HCT116 (cell line): ENCODE data around the gene ARL4A. TPM values are rescaled to one million over a fixed set of nuclear protein-coding genes. Genes with fewer than 3 reads are reported as not detected.

Source experiments
- ATAC-seq: fragments of 200-7000 bp; cut with Tn5 transposase; 2 replicates; pipeline ENCODE4 v1.9.1; 2020; ENCODE audit warnings: mild to moderate bottlenecking, moderate library complexity
- BruUV-seq: library from RNA; stranded (reverse); fragments of 400-500 nt; replicated peaks from 2 replicates; lab custom pipeline; 2021; lab: Mats Ljungman, UMichigan
- CTCF ChIA-PET: fragments of 300-600 bp; sonication (Branson Sonifier 250); formaldehyde crosslinking; loops from one replicate; lab custom pipeline; 2021; ENCODE audit warnings: antibody characterized with exemption; lab: Charles Lee
- POLR2A ChIA-PET: fragments of 300-600, 350-600 bp; sonication (Branson Sonifier 250); formaldehyde crosslinking; loops from one replicate; lab custom pipeline; 2021; ENCODE audit warnings: antibody characterized with exemption; lab: Charles Lee
- RAD21 ChIA-PET, 2 experiments: fragments of 300-600 bp; sonication (Branson Sonifier 250); formaldehyde crosslinking; loops; one replicate each; lab custom pipeline; 2023; ENCODE audit warnings: low total read pairs in 2 of 2; ENCODE audit not compliant: uncharacterized antibody in 2 of 2, unreplicated experiment in 2 of 2, low non-redundant PET in 1 of 2; lab: Charles Lee
- DNase-seq: peaks from one replicate; pipeline ENCODE4 v3.0.0-alpha.2; 2010; ENCODE audit warnings: low read depth, low spot score
- H2AFZ ChIP-seq: fragments of 200-600 bp; shearing (Covaris generic), sonication (generic); 2 replicates; pipeline ENCODE4 v1.6.1; 2017; ENCODE audit warnings: low read depth, mixed run types, mixed read lengths, antibody characterized with exemption, low read length; ENCODE audit not compliant: poor library complexity, severe bottlenecking
- H3K27ac ChIP-seq: 2 replicates; pipeline ENCODE4 v1.5.1; 2012; ENCODE audit warnings: low read depth, low read length
- H3K27me3 ChIP-seq: fragments of 200-600 bp; sonication (generic); 2 replicates; pipeline ENCODE4 v1.6.1; 2016; ENCODE audit warnings: mixed run types, low read length, mixed read lengths; ENCODE audit not compliant: insufficient read depth
- H3K36me3 ChIP-seq, 2 experiments: fragments of 200-500 bp in 1 of 2; fragments of 200-600 bp in 1 of 2; sonication (Bioruptor generic) in 1 of 2; sonication (generic) in 1 of 2; 2 replicates each; pipeline versions ENCODE4 v1.5.1 to v1.6.1; 2014 to 2016; ENCODE audit warnings: low read length in 2 of 2, inconsistent platforms in 1 of 2, mixed read lengths in 1 of 2, mixed run types in 1 of 2; ENCODE audit not compliant: insufficient read depth in 2 of 2, control insufficient read depth in 1 of 2
- H3K4me1 ChIP-seq, 2 experiments: fragments of 200-600 bp in 1 of 2; sonication (generic) in 1 of 2; 2 replicates each; pipeline versions ENCODE4 v1.5.1 to v1.6.1; 2012 to 2017; ENCODE audit warnings: low read length in 2 of 2, inconsistent platforms in 1 of 2, mild to moderate bottlenecking in 1 of 2, mixed read lengths in 1 of 2, mixed run types in 1 of 2, moderate library complexity in 1 of 2; ENCODE audit not compliant: insufficient read depth in 2 of 2, control insufficient read depth in 1 of 2
- H3K4me2 ChIP-seq: fragments of 200-600 bp; sonication (generic); 2 replicates; pipeline ENCODE4 v1.6.1; 2017; ENCODE audit warnings: mixed run types, low read length, mixed read lengths
- H3K4me3 ChIP-seq, 2 experiments: fragments of 200-600 bp in 1 of 2; sonication (generic) in 1 of 2; replicated peaks in 1 of 2; 2 replicates each; pipeline ENCODE4 v1.5.1; 2011 to 2016; ENCODE audit warnings: low read length in 2 of 2, control low read depth in 1 of 2, low read depth in 1 of 2, mild to moderate bottlenecking in 1 of 2, mixed read lengths in 1 of 2, mixed run types in 1 of 2
- H3K79me2 ChIP-seq: fragments of 200-600 bp; sonication (generic); 2 replicates; pipeline ENCODE4 v1.6.1; 2017; ENCODE audit warnings: mild to moderate bottlenecking, mixed run types, low read length, moderate library complexity, mixed read lengths; ENCODE audit not compliant: insufficient read depth
- H3K9ac ChIP-seq: fragments of 200-600 bp; sonication (generic); 2 replicates; pipeline ENCODE4 v1.6.1; 2016; ENCODE audit warnings: low read length, mixed read lengths
- H3K9me2 ChIP-seq: fragments of 200-600 bp; sonication (generic), shearing (Covaris generic); 2 replicates; pipeline ENCODE4 v1.6.1; 2017; ENCODE audit warnings: mixed run types, mild to moderate bottlenecking, moderate library complexity; ENCODE audit not compliant: insufficient read depth
- H3K9me3 ChIP-seq, 2 experiments: fragments of 200-500 bp in 1 of 2; fragments of 200-600 bp in 1 of 2; sonication (Bioruptor generic) in 1 of 2; sonication (generic) in 1 of 2; 2 replicates each; pipeline ENCODE4 v1.6.1; 2014 to 2017; ENCODE audit warnings: low read length in 2 of 2, mixed read lengths in 2 of 2, inconsistent platforms in 1 of 2, low read depth in 1 of 2, mild to moderate bottlenecking in 1 of 2, mixed run types in 1 of 2, moderate library complexity in 1 of 2; ENCODE audit not compliant: control insufficient read depth in 1 of 2, insufficient read depth in 1 of 2
- H4K20me1 ChIP-seq: fragments of 200-600 bp; sonication (generic), shearing (Covaris generic); 2 replicates; pipeline ENCODE4 v1.6.1; 2017; ENCODE audit warnings: mixed run types, mild to moderate bottlenecking, moderate library complexity; ENCODE audit not compliant: insufficient read depth
- EGR1 ChIP-seq: IDR thresholded peaks from 2 replicates; pipeline ENCODE4 v1.6.1; 2012; ENCODE audit warnings: low read depth
- EZH2phosphoT487 ChIP-seq: fragments of 200-600 bp; IDR thresholded peaks from 2 replicates; pipeline ENCODE4 v1.6.1; 2018; ENCODE audit warnings: antibody characterized with exemption, borderline replicate concordance
- FOSL1 ChIP-seq: IDR thresholded peaks from 2 replicates; pipeline ENCODE4 v1.6.1; 2012; ENCODE audit warnings: low read depth
- MAX ChIP-seq: IDR thresholded peaks from 2 replicates; pipeline ENCODE4 v1.6.1; 2012
- TCF7L2 ChIP-seq: IDR thresholded peaks from 2 replicates; pipeline ENCODE4 v1.7.0; 2011; ENCODE audit warnings: borderline replicate concordance, inconsistent platforms; ENCODE audit not compliant: insufficient read depth, insufficient read length; ENCODE audit errors: extremely low read depth
- ZBTB33 ChIP-seq: IDR thresholded peaks from 2 replicates; pipeline ENCODE4 v1.6.1; 2011; ENCODE audit warnings: mild to moderate bottlenecking, low read length, moderate library complexity; ENCODE audit not compliant: insufficient replicate concordance; ENCODE audit errors: extremely low read depth
- intact Hi-C: fragments of 100-400 bp; cut with micrococcal nuclease; formaldehyde crosslinking; loops from 2 replicates; pipeline ENCODE4 v1.10.0; 2022
- total RNA-seq: library from RNA; stranded (reverse); gene quantifications from one replicate; pipeline ENCODE4 v1.2.1, GENCODE V29; 2021; ENCODE audit not compliant: unreplicated experiment

ARL4A gene
- total RNA-seq, 1 experiment from 2014 or later = 44.6 TPM

GRCh38 chr7:12640299-12641096 is 46.9 kb upstream of the ARL4A start:
- ATAC-seq (no peak; the same call in 1 of the 2 replicates), DNase-seq (no peak)
- Histone ChIP-seq H2AFZ (peak overlapping the region; percentile 50), H3K79me2 (no peaks in the 10 kb centered on the region), H3K4me2 (no peak overlapping the region), H3K9me3 (no peaks in the 10 kb centered on the region), H4K20me1 (no peaks in the 10 kb centered on the region), H3K27me3 (no peaks in the 10 kb centered on the region), H3K4me3 (no peak overlapping the region), H3K9ac (no peak overlapping the region), H3K27ac (no peak overlapping the region), H3K9me2 (no peaks in the 10 kb centered on the region), H3K4me1 (peaks cover 0 to 7% of the 10 kb centered on the region in 2 experiments; a peak in 2 of 4 replicates), H3K36me3 (no peaks in the 10 kb centered on the region)
- RAD21 ChIA-PET = no interaction called here
- CTCF ChIA-PET = no interaction called here
- intact Hi-C loops = loop anchor here (5.0 kb wide), 1 partner anchor 477 kb away; no protein-coding TSS in a partner anchor
- POLR2A ChIA-PET = no interaction called here
- no peak for TF ChIP-seq EGR1
- no peak for TF ChIP-seq ZBTB33
- peak; percentile 85 for TF ChIP-seq TCF7L2
- no TSS peak for BruUV-seq

- H3K4me3 ChIP-seq = no peak overlapping the region
- no peaks in the 10 kb centered on the region for H3K27me3 ChIP-seq
- H3K9me3 ChIP-seq = no peaks in the 10 kb centered on the region
- POLR2A ChIA-PET = no interaction called here
- H3K9ac ChIP-seq = no peak overlapping the region
- BruUV-seq = no TSS peak
- H3K4me1 ChIP-seq = peaks cover 0 to 9% of the 10 kb centered on the region in 2 experiments; a peak in 2 of 4 replicates
- no peak for ATAC-seq
- intact Hi-C loops = loop anchor here (5.0 kb wide), 1 partner anchor 476 kb away; no protein-coding TSS in a partner anchor
- TF ChIP-seq EZH2phosphoT487 (no peak), FOSL1 (no peak), MAX (no peak)
- H3K36me3 ChIP-seq = no peaks in the 10 kb centered on the region
- H3K79me2 ChIP-seq = no peaks in the 10 kb centered on the region
- no peaks in the 10 kb centered on the region for H4K20me1 ChIP-seq
- no peaks in the 10 kb centered on the region for H3K9me2 ChIP-seq
- H3K4me2 ChIP-seq = no peak overlapping the region
- CTCF ChIA-PET = no interaction called here
- H2AFZ ChIP-seq = peak overlapping the region; percentile 22
- DNase-seq = no peak
- H3K27ac ChIP-seq = no peak overlapping the region
- RAD21 ChIA-PET = no interaction called here
Observed at GRCh38 chr7:12641196-12641595, 46.2 kb upstream of the ARL4A start.
